GM15510 (cell line): ENCODE data around the gene ZNF534.

Experiments used
- POLR2A ChIP-seq: IDR thresholded peaks from 3 replicates; pipeline ENCODE4 v1.6.1; 2011; ENCODE audit warnings: borderline replicate concordance; ENCODE audit not compliant: insufficient read length; ENCODE audit errors: extremely low read depth

The ZNF534 gene

GRCh38 chr19:52428937-52429336 is at the start of gene ZNF534:
Gene ZNF534 (plus strand): TSS chr19:52429148. CDS start chr19:52431475, 2,327 bp downstream.
- TF ChIP-seq POLR2A: no peak

- TF ChIP-seq POLR2A: no peak
Observed at GRCh38 chr19:52391135-52391534, 37.8 kb upstream of the ZNF534 start.

- peak; percentile 47 for TF ChIP-seq POLR2A
Observed at GRCh38 chr19:52397310-52398080, 31.5 kb upstream of the ZNF534 start, which contains the start of gene ZNF528. Gene ZNF528 (plus strand): TSS chr19:52397849. CDS start chr19:52402014, 4,165 bp downstream.

GRCh38 chr19:52398081-52398441 is 30.9 kb upstream of the ZNF534 start:
- no peak for TF ChIP-seq POLR2A

- TF ChIP-seq POLR2A: no peak
Observed at GRCh38 chr19:52410276-52410675, 18.7 kb upstream of the ZNF534 start.

- no peak for TF ChIP-seq POLR2A
Observed at GRCh38 chr19:52415711-52416110, 13.2 kb upstream of the ZNF534 start.

- no peak for TF ChIP-seq POLR2A
Observed at GRCh38 chr19:52442179-52442578, 13.2 kb downstream of the ZNF534 start.

GRCh38 chr19:52444506-52444905 is 15.6 kb downstream of the ZNF534 start:
- TF ChIP-seq POLR2A: no peak

- no peak for TF ChIP-seq POLR2A
Observed at GRCh38 chr19:52451241-52451640, 22.3 kb downstream of the ZNF534 start.

GRCh38 chr19:52453324-52454094 is 24.6 kb downstream of the ZNF534 start, which contains the start of gene ZNF578:
Gene ZNF578 (plus strand): TSS chr19:52453553. CDS start chr19:52501846, 48,293 bp downstream.
- no peak for TF ChIP-seq POLR2A

GRCh38 chr19:52464798-52465470 is 36.0 kb downstream of the ZNF534 start:
- no peak for TF ChIP-seq POLR2A

GRCh38 chr19:52473655-52474350 is 44.9 kb downstream of the ZNF534 start:
- TF ChIP-seq POLR2A: no peak

- no peak for TF ChIP-seq POLR2A
Observed at GRCh38 chr19:52474351-52475127, 45.6 kb downstream of the ZNF534 start.
